Parietal lobe (tissue), 2 donors: Measurements from ENCODE around the gene NHLH1. TPM values are rescaled to one million over a fixed set of nuclear protein-coding genes. Genes with fewer than 3 reads are reported as not detected.

Experiments
- small RNA-seq: library from RNA; depleted of rRNA; stranded (forward); fragments of <200 nt; gene quantifications from one replicate; pipeline ENCODE3, GENCODE V24; 2014; ENCODE audit warnings: low replicate concordance
- total RNA-seq: library from RNA; depleted of rRNA; stranded (reverse); fragments of >200 nt; gene quantifications from one replicate; pipeline ENCODE4 v1.2.3, GENCODE V29; 2014

NHLH1 gene
- 2.2 TPM for total RNA-seq

GRCh38 chr1:160366731-160367515, at the start of gene NHLH1:
Gene NHLH1 (plus strand): TSS chr1:160367071. CDS start chr1:160370732, 3,661 bp downstream.

GRCh38 chr1:160342953-160343869, 23.7 kb upstream of the NHLH1 start, which contains the start of the genes COPA and NCSTN:
Gene COPA (minus strand): TSS chr1:160343250. CDS start chr1:160343170, 80 bp downstream.
Gene NCSTN (plus strand): TSS chr1:160343383. CDS start chr1:160343397, 14 bp downstream.

GRCh38 chr1:160400223-160400645, 33.4 kb downstream of the NHLH1 start, which contains the start of gene VANGL2:
Gene VANGL2 (plus strand): TSS chr1:160400564. CDS start chr1:160415838, 15,274 bp downstream.

Small RNA genes within 50 kb of the gene (small RNA-seq; reads per million reads assigned to genes)
- not detected for gene RF00019
- 0.21 reads per million for gene RNU4-42P

Other genes starting within 250 kb of the NHLH1 start
- gene ATP1A4, start 215.5 kb upstream of the NHLH1 start, total RNA-seq: 0.31 TPM
- 1.9 TPM for gene CASQ1, start 176.5 kb upstream of the NHLH1 start, total RNA-seq
- 146 TPM for gene PEA15, start 161.7 kb upstream of the NHLH1 start, total RNA-seq
- gene DCAF8, start 104.5 kb upstream of the NHLH1 start, total RNA-seq: 153 TPM
- 36.3 TPM for gene PEX19, start 81.9 kb upstream of the NHLH1 start, total RNA-seq
- 182 TPM for gene COPA, start 23.8 kb upstream of the NHLH1 start, total RNA-seq
- 47.9 TPM for gene NCSTN, start 23.7 kb upstream of the NHLH1 start, total RNA-seq
- 27.5 TPM for gene VANGL2, start 33.5 kb downstream of the NHLH1 start, total RNA-seq
- not detected for gene SLAMF6, start 156.2 kb downstream of the NHLH1 start, total RNA-seq
- gene CD84, start 212.4 kb downstream of the NHLH1 start, total RNA-seq: 1.6 TPM